Fibroblast of lung (primary cell): ENCODE measurements around the gene TAF5L. TPM values are rescaled to one million over a fixed set of nuclear protein-coding genes. Genes with fewer than 3 reads are reported as not detected.

Experiments
- DNase-seq, 2 donors: peaks; one replicate each; pipeline versions ENCODE4 v3.0.0 to v3.0.0-alpha.2; 2010; ENCODE audit warnings: low read depth in 2 of 2
- H2AFZ ChIP-seq: 2 replicates; pipeline ENCODE4 v1.5.1; 2012; ENCODE audit warnings: low read length, control low read depth, inconsistent platforms
- H3K27ac ChIP-seq: 2 replicates; pipeline ENCODE4 v1.5.1; 2011; ENCODE audit warnings: low read length, control low read depth; ENCODE audit not compliant: insufficient read depth
- H3K27me3 ChIP-seq: 2 replicates; pipeline ENCODE4 v1.5.1; 2011; ENCODE audit warnings: mild to moderate bottlenecking, low read length; ENCODE audit not compliant: control insufficient read depth, insufficient read depth
- H3K36me3 ChIP-seq: 2 replicates; pipeline ENCODE4 v1.5.1; 2011; ENCODE audit warnings: low read length; ENCODE audit not compliant: control insufficient read depth, insufficient read depth
- H3K4me1 ChIP-seq: 2 replicates; pipeline ENCODE4 v1.5.1; 2011; ENCODE audit warnings: low read length; ENCODE audit not compliant: control insufficient read depth, insufficient read depth; ENCODE audit errors: extremely low read depth
- H3K4me2 ChIP-seq: 2 replicates; pipeline ENCODE4 v1.5.1; 2011; ENCODE audit warnings: low read length, control low read depth; ENCODE audit not compliant: insufficient read depth; ENCODE audit errors: extremely low read depth
- H3K4me3 ChIP-seq, 4 experiments: fragments of 200-600 bp in 1 of 4; sonication (generic) in 1 of 4; replicated peaks in 1 of 4; 2 replicates each; pipeline ENCODE4 v1.5.1; 2011 to 2016; ENCODE audit warnings: low read length in 4 of 4, low read depth in 3 of 4, mild to moderate bottlenecking in 3 of 4, control low read depth in 2 of 4, inconsistent platforms in 1 of 4, mixed read lengths in 1 of 4; ENCODE audit not compliant: insufficient read depth in 1 of 4; ENCODE audit errors: control extremely low read depth in 1 of 4
- H3K79me2 ChIP-seq: 2 replicates; pipeline ENCODE4 v1.5.1; 2012; ENCODE audit warnings: mild to moderate bottlenecking, low read length, inconsistent platforms; ENCODE audit not compliant: control insufficient read depth, insufficient read depth
- H3K9ac ChIP-seq: 2 replicates; pipeline ENCODE4 v1.5.1; 2011; ENCODE audit warnings: mild to moderate bottlenecking, low read length, control low read depth; ENCODE audit not compliant: insufficient read depth
- H3K9me3 ChIP-seq: 2 replicates; pipeline ENCODE4 v1.5.1; 2012; ENCODE audit warnings: low read depth, low read length; ENCODE audit not compliant: control insufficient read depth, insufficient read depth
- H4K20me1 ChIP-seq: 2 replicates; pipeline ENCODE4 v1.5.1; 2011; ENCODE audit warnings: low read length; ENCODE audit not compliant: control insufficient read depth, insufficient read depth; ENCODE audit errors: extremely low read depth
- EZH2 ChIP-seq: IDR thresholded peaks from 2 replicates; pipeline ENCODE4 v1.5.1; 2012; ENCODE audit warnings: low read length, control low read depth, mild to moderate bottlenecking; ENCODE audit errors: missing control alignments
- polyA plus RNA-seq, 2 donors: library from polyadenylated mRNA; depleted of rRNA in 1 of 2; stranded (reverse) in 1 of 2; unstranded in 1 of 2; fragments of >200 nt; gene quantifications; 2 replicates each; pipeline ENCODE4 v1.2.1, GENCODE V29; 2011 to 2012; ENCODE audit warnings: missing spikeins in 1 of 2
- total RNA-seq: library from RNA; depleted of rRNA; stranded (reverse); fragments of >200 nt; gene quantifications from 2 replicates; pipeline ENCODE4 v1.2.1, GENCODE V29; 2014
- TF ChIP-seq, protein P1 (sequence below), 2 donors: IDR thresholded peaks in 1 of 2; conservative IDR thresholded peaks in 1 of 2; 1 replicate in 1 of 2; 2 replicates in 1 of 2; pipeline ENCODE4 v1.5.1; 2011 to 2012; ENCODE audit warnings: low read length in 2 of 2, control low read depth in 1 of 2, inconsistent platforms in 1 of 2, low read depth in 1 of 2, mild to moderate bottlenecking in 1 of 2

TAF5L gene
- total and polyA plus RNA-seq, 2 donors (not counting 1 experiment from before 2014, with no cell fraction given), result 17.3 to 18.6 TPM

DNA sequence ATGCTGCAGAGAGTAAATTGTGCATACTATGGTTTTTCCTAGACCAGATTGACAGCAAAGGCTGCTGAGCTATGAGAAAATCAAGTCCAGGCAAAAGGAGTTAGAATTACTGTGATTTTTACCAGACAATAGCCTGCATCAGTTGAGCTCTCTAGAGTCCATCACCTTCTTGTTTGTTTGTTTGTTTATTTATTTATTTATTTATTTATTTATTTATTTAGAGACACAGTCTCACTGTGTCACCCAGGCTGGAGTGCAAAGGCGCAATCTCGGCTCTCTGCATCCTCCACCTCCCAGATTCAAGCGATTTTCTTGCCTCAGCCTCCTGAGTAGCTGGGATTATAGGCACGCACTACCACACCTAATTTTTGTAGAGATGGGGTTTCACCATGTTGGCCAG is 43.2 kb downstream of the TAF5L start:
- H3K4me1 ChIP-seq, result peaks cover 3% of the 10 kb centered on the region
- H3K27me3 ChIP-seq, result no peaks in the 10 kb centered on the region
- no peak overlapping the region for H3K4me2 ChIP-seq
- no peak overlapping the region for H2AFZ ChIP-seq
- H4K20me1 ChIP-seq, result no peaks in the 10 kb centered on the region
- no peak overlapping the region for H3K27ac ChIP-seq
- H3K9ac ChIP-seq, result no peak overlapping the region
- no peak for TF ChIP-seq EZH2
- TF ChIP-seq, protein P1, sequence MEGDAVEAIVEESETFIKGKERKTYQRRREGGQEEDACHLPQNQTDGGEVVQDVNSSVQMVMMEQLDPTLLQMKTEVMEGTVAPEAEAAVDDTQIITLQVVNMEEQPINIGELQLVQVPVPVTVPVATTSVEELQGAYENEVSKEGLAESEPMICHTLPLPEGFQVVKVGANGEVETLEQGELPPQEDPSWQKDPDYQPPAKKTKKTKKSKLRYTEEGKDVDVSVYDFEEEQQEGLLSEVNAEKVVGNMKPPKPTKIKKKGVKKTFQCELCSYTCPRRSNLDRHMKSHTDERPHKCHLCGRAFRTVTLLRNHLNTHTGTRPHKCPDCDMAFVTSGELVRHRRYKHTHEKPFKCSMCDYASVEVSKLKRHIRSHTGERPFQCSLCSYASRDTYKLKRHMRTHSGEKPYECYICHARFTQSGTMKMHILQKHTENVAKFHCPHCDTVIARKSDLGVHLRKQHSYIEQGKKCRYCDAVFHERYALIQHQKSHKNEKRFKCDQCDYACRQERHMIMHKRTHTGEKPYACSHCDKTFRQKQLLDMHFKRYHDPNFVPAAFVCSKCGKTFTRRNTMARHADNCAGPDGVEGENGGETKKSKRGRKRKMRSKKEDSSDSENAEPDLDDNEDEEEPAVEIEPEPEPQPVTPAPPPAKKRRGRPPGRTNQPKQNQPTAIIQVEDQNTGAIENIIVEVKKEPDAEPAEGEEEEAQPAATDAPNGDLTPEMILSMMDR (conservative IDR thresholded peaks at IDR 0.05 in 1 of 2, IDR thresholded peaks at IDR 0.05 in 1 of 2; ENCODE audit: low read depth in 1 of 2, low read length in 2 of 2), result no peak
- no peaks in the 10 kb centered on the region for H3K9me3 ChIP-seq
- no peaks in the 10 kb centered on the region for H3K36me3 ChIP-seq
- H3K79me2 ChIP-seq, result no peaks in the 10 kb centered on the region
- DNase-seq, result no peak
- H3K4me3 ChIP-seq, result no peak overlapping the region

GRCh38 chr1:229582011-229582694 is 43.8 kb downstream of the TAF5L start:
- Histone ChIP-seq H3K36me3 (no peaks in the 10 kb centered on the region), H2AFZ (no peak overlapping the region), H4K20me1 (no peaks in the 10 kb centered on the region), H3K9ac (no peak overlapping the region), H3K27ac (no peak overlapping the region), H3K4me3 (no peak overlapping the region), H3K4me2 (no peak overlapping the region), H3K9me3 (no peaks in the 10 kb centered on the region), H3K79me2 (no peaks in the 10 kb centered on the region), H3K27me3 (no peaks in the 10 kb centered on the region), H3K4me1 (peaks cover 3% of the 10 kb centered on the region)
- DNase-seq, result peak; percentile 30 to 40
- TF ChIP-seq, protein P1 (conservative IDR thresholded peaks at IDR 0.05 in 1 of 2, IDR thresholded peaks at IDR 0.05 in 1 of 2; ENCODE audit: low read depth in 1 of 2, low read length in 2 of 2), result no peak
- TF ChIP-seq EZH2, result no peak

- Histone ChIP-seq H3K79me2 (no peaks in the 10 kb centered on the region), H2AFZ (no peak overlapping the region), H3K9me3 (no peaks in the 10 kb centered on the region), H3K27me3 (no peaks in the 10 kb centered on the region), H3K4me3 (no peak overlapping the region), H3K36me3 (no peaks in the 10 kb centered on the region), H3K4me1 (peaks cover 3% of the 10 kb centered on the region), H3K27ac (no peak overlapping the region), H4K20me1 (no peaks in the 10 kb centered on the region), H3K4me2 (no peak overlapping the region), H3K9ac (no peak overlapping the region)
- no peak for DNase-seq
- TF ChIP-seq, protein P1 (conservative IDR thresholded peaks at IDR 0.05 in 1 of 2, IDR thresholded peaks at IDR 0.05 in 1 of 2; ENCODE audit: low read depth in 1 of 2, low read length in 2 of 2), result no peak
- TF ChIP-seq EZH2, result no peak
Measured at GRCh38 chr1:229581485-229581884, 44.4 kb downstream of the TAF5L start.
